A549 (cell line): ENCODE measurements around the gene EIF2B2.

Source experiments
- BHLHE40 ChIP-seq: IDR thresholded peaks from 2 replicates; pipeline ENCODE4 v1.6.1; 2012; ENCODE audit warnings: low read depth, low read length, inconsistent platforms
- HOXA7 ChIP-seq: fragments of 250-450 bp; sonication (Bioruptor Pico); IDR thresholded peaks from 2 replicates; pipeline ENCODE4 v1.5.0; 2020; ENCODE audit warnings: mild to moderate bottlenecking, moderate library complexity
- POLR2A ChIP-seq: IDR thresholded peaks from 2 replicates; pipeline ENCODE4 v1.6.1; 2012; ENCODE audit warnings: mild to moderate bottlenecking, low read length
- RARB ChIP-seq: fragments of 250-450 bp; sonication (Bioruptor Pico); IDR thresholded peaks from 2 replicates; pipeline ENCODE4 v1.8.0; 2021; ENCODE audit warnings: mild to moderate bottlenecking, moderate library complexity
- RCOR1 ChIP-seq: fragments of 150-350 bp; IDR thresholded peaks from 2 replicates; pipeline ENCODE4 v1.6.1; 2014; ENCODE audit warnings: antibody characterized with exemption, low read length, low read depth
- RFX5 ChIP-seq: fragments of 450-650 bp; IDR thresholded peaks from 2 replicates; pipeline ENCODE4 v1.7.1; 2014; ENCODE audit warnings: antibody characterized with exemption, mild to moderate bottlenecking, moderate library complexity
- TF ChIP-seq, protein P1 (sequence below): fragments of >200 bp; sonication (Bioruptor Twin); formaldehyde crosslinking; IDR thresholded peaks from 3 replicates; pipeline ENCODE4 v1.5.1; 2016
- TF ChIP-seq, protein P2 (sequence below): fragments of 150-350 bp; IDR thresholded peaks from 2 replicates; pipeline ENCODE4 v1.6.1; 2014; ENCODE audit warnings: low read depth, mild to moderate bottlenecking, low read length

DNA sequence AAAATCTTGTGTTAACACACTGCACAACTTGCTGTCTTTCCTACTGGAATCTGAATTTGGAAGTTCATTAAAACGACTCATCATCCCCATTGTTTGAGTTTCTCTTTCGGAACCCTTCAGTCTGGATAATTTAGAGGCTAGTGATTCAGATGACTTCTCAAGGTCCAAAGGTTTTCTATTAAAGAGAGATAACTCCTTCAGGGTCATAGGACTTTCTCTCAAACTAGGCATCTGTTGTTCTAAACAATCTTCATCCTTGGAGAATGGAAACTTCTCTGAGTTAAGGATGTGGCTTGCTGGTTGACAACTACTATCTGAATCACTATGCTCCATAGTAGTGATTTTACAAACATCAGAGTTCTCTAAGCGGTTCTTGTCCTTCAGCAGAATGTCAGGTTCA lies 44.2 kb downstream of the EIF2B2 start:
- TF ChIP-seq, protein P1, sequence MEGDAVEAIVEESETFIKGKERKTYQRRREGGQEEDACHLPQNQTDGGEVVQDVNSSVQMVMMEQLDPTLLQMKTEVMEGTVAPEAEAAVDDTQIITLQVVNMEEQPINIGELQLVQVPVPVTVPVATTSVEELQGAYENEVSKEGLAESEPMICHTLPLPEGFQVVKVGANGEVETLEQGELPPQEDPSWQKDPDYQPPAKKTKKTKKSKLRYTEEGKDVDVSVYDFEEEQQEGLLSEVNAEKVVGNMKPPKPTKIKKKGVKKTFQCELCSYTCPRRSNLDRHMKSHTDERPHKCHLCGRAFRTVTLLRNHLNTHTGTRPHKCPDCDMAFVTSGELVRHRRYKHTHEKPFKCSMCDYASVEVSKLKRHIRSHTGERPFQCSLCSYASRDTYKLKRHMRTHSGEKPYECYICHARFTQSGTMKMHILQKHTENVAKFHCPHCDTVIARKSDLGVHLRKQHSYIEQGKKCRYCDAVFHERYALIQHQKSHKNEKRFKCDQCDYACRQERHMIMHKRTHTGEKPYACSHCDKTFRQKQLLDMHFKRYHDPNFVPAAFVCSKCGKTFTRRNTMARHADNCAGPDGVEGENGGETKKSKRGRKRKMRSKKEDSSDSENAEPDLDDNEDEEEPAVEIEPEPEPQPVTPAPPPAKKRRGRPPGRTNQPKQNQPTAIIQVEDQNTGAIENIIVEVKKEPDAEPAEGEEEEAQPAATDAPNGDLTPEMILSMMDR = no peak
- no peak for TF ChIP-seq POLR2A
- TF ChIP-seq, protein P2, sequence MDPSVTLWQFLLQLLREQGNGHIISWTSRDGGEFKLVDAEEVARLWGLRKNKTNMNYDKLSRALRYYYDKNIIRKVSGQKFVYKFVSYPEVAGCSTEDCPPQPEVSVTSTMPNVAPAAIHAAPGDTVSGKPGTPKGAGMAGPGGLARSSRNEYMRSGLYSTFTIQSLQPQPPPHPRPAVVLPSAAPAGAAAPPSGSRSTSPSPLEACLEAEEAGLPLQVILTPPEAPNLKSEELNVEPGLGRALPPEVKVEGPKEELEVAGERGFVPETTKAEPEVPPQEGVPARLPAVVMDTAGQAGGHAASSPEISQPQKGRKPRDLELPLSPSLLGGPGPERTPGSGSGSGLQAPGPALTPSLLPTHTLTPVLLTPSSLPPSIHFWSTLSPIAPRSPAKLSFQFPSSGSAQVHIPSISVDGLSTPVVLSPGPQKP = no peak
- no peak for TF ChIP-seq HOXA7 (CRISPR knock-in tag)
- no peak for TF ChIP-seq BHLHE40
- no peak for TF ChIP-seq RCOR1
- TF ChIP-seq RFX5 = no peak
- no peak for TF ChIP-seq RARB (CRISPR knock-in tag)
